ENCODE results near the gene FBXW7.

DNA sequence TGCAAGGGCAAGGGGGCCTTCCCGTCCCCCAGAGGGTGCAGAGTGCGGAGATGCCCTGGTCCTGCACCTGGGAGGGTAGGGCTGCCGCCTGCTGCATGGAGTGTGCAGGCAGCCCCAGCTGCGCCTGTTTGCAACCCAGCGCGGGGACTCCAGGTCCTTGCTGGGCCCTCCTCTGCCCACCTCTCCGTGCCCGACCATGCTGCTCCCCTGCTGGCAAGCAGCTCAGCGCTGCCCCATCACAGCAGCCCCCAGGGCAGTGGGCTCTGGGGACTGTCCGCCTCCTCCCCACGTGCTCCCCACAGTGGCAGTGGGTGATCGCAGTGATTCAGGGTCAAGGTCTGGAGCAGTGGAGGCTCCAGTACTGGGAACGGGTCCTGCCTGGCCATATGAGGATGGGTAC lies 5.0 kb upstream of the FBXW7 start:
- TF ChIP-seq POLR2A (IDR thresholded peaks at IDR 0.05; ENCODE audit: low read depth, low read length) (no peak), POU2F2 (IDR thresholded peaks at IDR 0.05; ENCODE audit: low read depth, low read length) (no peak)

Data from GM12891 (cell line).